AG09319 (cell line): Measurements from ENCODE around the gene TRMT61A.

Experiments used
- DNase-seq: peaks from one replicate; pipeline ENCODE4 v3.0.0-alpha.2; 2010; ENCODE audit warnings: low read depth; ENCODE audit errors: extremely low read depth
- CTCF ChIP-seq: IDR thresholded peaks from 2 replicates; pipeline ENCODE4 v1.5.1; 2011; ENCODE audit warnings: low read depth, mild to moderate bottlenecking, inconsistent platforms, low read length, moderate library complexity

Gene TRMT61A

GRCh38 chr14:103535081-103535890 is 6.3 kb downstream of the TRMT61A start:
- no peak for TF ChIP-seq CTCF
- no peak for DNase-seq

GRCh38 chr14:103535891-103536565 is 7.0 kb downstream of the TRMT61A start:
- TF ChIP-seq CTCF = no peak
- no peak for DNase-seq

DNA sequence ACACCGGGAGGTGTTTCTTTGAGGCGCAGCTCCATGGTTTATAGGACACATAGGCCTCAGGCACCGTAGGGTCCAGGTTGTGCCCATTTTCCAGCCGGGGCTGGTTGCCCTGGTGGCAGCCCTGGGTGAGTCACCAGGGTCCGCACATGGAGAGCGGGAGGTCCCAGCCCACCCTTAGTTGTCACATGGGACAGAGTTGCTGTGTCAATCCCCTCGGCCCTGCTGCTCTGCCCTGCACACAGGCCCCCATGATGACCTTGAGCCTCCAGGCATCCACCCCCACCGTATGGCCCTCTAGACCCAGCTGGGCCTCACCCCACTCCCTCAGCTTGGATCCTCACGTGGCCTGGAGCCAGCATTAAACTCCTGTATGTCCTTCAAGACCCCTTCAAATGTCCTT is 7.7 kb downstream of the TRMT61A start:
- no peak for TF ChIP-seq CTCF
- no peak for DNase-seq

- DNase-seq = no peak
- TF ChIP-seq CTCF = no peak
Observed at GRCh38 chr14:103537175-103537990, 8.4 kb downstream of the TRMT61A start.

DNA sequence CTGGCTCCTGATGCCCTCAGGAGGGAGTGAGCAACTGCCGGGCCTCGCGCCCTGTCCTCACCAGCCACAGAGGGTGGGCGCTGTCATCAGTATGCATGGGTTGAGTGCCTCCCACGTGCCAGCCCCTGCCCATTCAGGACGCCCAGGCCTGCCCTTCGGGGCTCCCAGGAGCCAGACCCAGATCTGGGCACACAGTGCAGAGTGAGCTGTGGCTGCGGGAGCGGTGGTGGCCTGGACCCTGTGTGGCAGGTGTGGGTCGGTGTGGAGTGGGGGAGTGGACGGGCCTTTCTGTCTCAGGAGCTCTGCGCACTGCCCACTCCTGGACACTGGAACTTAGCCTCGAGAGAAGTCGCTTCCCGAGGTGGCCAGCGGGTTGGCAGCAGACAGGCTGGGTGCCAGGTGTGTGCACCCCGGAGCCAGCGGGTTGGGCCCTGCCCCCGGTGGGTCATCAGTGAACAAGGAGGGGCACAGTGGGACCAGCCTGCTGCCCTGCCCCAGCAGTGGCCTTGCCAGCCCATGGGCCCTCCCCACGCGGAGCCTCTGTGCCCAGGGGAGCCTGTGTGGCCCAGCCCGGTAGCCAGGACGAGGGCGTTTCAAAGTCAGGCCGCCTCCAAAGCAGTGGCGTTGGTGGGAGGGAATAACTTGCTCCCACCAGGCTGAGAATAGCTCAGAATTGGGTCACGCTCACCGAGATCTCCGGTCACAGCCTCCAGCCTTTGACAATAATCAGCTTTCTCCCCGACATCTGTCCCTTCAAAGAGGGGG is 9.5 kb downstream of the TRMT61A start:
- no peak for DNase-seq

More for the DNA sequence above, 9.5 kb downstream of the TRMT61A start:
- TF ChIP-seq CTCF = no peak
